DLD1 (cell line): Measurements from ENCODE around the gene YY2.
"Not testable (repeated sequence)": the region's sequence is repeated elsewhere in the genome, so short reads cannot be mapped to it uniquely, and the experiment has no call there.

ENCODE experiments used
- in situ Hi-C: cut with HindIII; loops from 2 replicates; pipeline ENCODE4 v1.10.0; 2017; ENCODE audit warnings: low sequenced_read_pairs

The YY2 gene

DNA sequence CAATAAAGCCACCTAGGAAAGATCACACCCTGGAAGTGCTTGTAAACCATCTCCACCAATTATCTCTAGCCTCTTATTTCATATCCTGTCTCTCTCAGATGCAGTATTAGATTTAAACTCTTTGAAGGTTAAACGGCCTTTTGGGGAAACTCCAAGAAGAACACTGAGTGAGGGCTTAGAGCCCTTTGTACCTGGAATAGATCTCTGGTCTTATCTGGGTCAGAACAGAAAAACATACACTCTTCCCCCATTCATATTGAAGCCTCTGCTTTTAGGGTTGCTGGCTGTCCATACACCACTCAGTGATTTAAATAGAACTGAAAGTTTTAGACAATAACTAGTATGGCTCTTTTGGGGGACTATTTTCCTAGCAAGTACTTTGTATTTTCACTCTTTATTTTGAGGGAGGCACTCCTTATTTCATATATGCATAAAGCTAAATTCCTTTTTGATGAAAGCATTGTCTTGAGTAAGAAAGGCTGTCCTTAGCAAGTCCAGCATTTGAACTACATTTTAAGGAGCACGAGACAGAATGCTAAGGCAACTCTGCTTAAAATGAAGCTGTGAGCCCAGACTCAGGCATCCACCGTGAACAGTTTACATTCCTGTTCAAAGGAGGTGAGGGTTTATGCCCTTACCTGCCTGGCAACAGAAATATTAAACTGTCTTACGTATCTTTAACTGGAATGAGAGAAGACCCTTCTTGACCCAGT is 17.4 kb downstream of the YY2 start:
- in situ Hi-C loops, result no loop called here

DNA sequence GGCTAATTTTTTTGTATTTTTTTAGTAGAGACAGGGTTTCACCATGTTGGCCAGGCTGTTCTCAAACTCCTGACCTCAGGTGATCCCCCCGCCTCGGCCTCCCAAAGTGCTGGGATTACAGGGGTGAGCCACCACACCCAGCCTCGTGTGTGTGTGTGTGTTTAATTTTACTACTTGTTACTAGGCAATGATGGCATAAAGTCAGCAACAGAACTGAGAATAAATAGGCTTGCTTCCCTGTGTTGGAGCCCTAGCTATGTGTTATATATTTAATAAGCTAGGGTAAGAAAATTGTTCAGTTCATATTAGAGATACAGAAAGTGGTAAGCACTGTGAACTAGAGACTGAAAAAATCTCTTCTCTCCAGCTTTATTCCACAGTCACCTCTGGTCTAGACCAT is 18.4 kb downstream of the YY2 start:
- in situ Hi-C loops, result not testable (repeated sequence)

DNA sequence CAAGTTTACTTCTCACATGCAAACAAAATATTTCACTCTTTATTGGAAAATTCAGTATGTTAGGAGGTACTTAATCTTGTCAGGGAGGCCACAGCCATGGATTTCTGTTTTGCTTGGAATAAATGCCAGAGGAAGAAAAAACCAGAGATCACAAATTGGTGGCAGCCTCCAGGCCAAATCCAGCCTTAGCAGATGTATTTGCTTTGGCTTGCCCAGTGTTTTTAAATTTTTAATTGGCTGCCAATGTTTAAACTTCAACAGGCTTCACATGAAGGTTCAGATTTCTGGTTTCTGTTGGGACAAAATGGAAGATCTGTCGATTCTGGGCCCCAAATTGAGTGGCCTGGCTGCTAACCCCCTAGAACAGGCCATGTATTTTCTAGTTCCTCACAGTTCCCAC is 19.2 kb downstream of the YY2 start:
- in situ Hi-C loops, result no loop called here

DNA sequence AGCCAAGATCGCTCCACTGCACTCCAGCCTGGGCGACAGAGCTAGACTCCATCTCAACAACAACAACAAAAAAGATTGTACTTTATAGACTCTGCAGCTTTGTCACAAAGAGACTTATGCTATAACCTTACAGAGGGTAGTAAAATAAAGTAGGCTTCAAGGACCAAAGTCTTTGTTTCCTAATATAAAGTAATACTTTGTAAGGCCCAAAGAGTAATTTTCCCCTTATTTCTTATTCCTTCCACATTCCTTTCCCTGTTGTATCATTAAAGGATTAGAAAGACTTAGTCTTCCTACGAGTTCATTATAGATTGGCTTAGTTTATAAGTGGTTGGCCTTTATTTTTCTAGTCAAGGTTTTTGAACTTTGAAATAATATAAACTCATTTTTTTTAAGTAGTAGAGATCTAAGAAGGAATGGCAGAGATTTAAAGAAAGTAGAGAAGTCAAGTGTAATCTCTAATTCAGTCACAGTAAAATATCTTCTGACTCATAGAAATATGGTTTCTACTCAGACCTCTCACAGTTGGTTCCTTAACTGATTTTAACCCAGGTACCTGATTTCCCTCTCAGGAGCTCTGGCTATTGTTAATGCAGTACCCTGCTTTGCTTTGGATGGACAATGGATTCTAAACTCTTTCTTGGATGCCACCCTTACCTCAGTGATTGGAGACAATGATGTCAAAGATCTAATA is 26.2 kb downstream of the YY2 start:
- in situ Hi-C loops, result no loop called here

DNA sequence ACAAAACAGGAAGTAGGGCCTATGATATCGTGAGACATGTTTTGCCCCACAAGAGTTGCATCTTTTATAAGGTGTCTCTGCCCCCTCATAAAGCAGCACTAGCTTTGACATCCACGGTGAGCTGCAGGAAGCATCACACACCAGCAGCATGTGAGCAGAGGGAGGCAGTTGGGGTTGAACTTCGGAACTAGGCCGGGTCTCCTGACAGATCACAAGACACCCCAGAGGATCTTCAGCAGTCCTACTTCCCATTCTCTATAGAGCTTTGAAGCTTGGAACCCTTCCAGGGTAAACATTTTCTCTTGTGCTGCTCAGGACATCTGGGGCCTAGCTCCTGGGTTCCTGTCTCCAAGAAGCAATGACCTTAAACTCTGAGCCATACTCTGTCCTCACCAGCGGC is 27.5 kb downstream of the YY2 start:
- in situ Hi-C loops, result no loop called here

DNA sequence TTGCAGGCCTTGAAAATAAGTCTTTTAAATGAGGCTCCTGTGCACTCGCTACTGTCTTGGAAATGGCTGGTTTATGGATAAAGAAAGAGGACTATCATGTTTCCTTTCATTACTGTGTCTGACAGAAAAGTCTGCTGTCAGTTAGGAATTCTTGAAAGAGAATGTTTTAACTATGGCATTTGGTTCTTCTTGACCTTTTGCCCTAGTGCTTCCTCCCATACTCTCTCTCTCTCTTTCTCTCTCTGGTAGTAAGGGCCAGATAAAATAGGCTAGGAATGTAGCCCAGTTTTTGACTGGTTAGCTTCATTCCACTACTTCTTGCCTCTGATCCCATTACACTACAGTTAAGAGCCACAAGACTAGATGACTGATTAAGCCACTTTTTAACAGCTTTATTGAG is 29.8 kb downstream of the YY2 start:
- in situ Hi-C loops, result no loop called here

DNA sequence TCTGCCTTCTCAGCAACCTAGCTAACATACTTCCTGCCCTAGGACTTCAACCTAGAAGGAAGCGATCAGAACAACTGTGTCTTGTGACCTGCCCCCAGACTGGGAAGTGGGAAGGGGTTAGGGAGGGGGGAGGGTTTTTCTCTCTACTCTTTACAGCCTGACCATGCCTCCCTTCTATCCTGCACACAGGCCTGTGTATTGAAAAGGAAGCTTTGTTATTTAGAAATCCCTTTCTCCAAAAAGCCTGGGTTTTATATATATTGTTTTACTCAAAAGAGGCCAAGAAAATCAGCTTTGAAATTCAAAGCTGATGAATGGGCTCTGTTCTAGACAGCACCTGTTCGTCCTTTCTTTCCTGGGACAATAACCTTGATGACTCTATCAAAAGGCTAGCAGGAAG is 49.5 kb downstream of the YY2 start:
- in situ Hi-C loops, result no loop called here

DNA sequence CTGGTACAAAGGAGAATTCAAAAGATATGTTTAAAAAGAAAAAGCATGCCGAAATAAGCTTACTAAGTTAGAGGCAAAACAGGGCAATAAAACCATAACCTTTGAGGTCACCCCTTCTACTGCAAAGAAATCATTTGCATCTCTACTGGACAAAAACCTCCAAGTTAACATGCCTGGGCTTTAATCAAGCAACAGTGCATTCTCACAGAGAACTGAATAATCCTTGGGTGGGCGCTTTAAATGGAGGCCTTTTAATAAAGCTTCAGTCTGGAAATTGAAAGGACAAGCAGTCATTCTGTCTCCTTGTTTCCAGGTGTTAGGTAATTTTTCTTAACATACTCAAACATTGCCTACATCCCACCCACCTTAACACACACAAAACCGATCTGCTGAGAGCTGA is 50.2 kb downstream of the YY2 start:
- in situ Hi-C loops, result no loop called here

DNA sequence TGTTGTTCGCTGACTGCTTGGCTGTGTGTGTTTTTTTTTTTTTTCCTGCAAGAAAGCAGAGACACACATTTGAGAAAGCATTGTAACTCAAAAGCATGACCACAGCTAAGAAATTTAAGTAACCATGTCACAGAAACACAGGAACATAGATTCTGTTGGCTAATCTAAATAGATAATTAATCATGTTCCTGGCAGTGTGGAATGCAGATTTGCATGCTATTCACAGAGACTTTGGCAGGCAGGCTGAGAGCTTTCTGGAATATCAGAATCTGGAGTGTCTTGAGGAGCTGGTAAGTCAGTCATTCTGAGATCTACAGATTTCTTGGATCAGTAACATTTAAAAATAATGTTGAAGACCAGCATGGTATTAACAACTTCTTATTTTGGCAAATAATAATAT is 51.5 kb downstream of the YY2 start:
- in situ Hi-C loops, result no loop called here
